OCI-LY1 (cell line): ENCODE results near the gene PARD3.

Experiments used
- H2AFZ ChIP-seq: fragments of 200-600 bp; sonication (generic), shearing (Covaris generic); 2 replicates; pipeline ENCODE4 v1.6.0; 2014; ENCODE audit warnings: antibody characterized with exemption, mild to moderate bottlenecking, low read length
- H3F3A ChIP-seq: fragments of 200-600 bp; sonication (generic), shearing (Covaris generic); 2 replicates; pipeline ENCODE4 v1.6.0; 2014; ENCODE audit warnings: mild to moderate bottlenecking, antibody characterized with exemption, low read length, moderate library complexity; ENCODE audit not compliant: insufficient read depth
- H3K27ac ChIP-seq: fragments of 200-600 bp; sonication (generic); 2 replicates; pipeline ENCODE4 v1.5.1; 2014; ENCODE audit warnings: low read length, mixed run types, mild to moderate bottlenecking, low read depth; ENCODE audit not compliant: poor library complexity, severe bottlenecking
- H3K27me3 ChIP-seq: fragments of 200-600 bp; sonication (generic); 2 replicates; pipeline ENCODE4 v1.6.0; 2014; ENCODE audit warnings: antibody characterized with exemption, mild to moderate bottlenecking, low read length, moderate library complexity; ENCODE audit not compliant: insufficient read depth
- H3K36me3 ChIP-seq: fragments of 200-600 bp; sonication (generic); 2 replicates; pipeline ENCODE4 v1.6.1; 2014; ENCODE audit warnings: mild to moderate bottlenecking, antibody characterized with exemption, low read length, moderate library complexity, mixed read lengths; ENCODE audit not compliant: insufficient read depth
- H3K4me1 ChIP-seq: fragments of 200-600 bp; sonication (generic); 2 replicates; pipeline ENCODE4 v1.5.1; 2014; ENCODE audit warnings: mild to moderate bottlenecking, low read length, moderate library complexity; ENCODE audit not compliant: insufficient read depth, severe bottlenecking
- H3K4me2 ChIP-seq: fragments of 200-600 bp; sonication (generic), shearing (Covaris generic); 2 replicates; pipeline ENCODE4 v1.6.1; 2014; ENCODE audit warnings: low read length
- H3K4me3 ChIP-seq: fragments of 200-600 bp; sonication (generic); 2 replicates; pipeline ENCODE4 v1.5.1; 2014; ENCODE audit warnings: low read length, low read depth, mild to moderate bottlenecking, mixed read lengths; ENCODE audit not compliant: poor library complexity, severe bottlenecking
- H3K79me2 ChIP-seq: fragments of 200-600 bp; shearing (Covaris generic); 2 replicates; pipeline ENCODE4 v1.6.1; 2016; ENCODE audit warnings: mixed run types, low read length, mixed read lengths; ENCODE audit not compliant: insufficient read depth
- H3K9ac ChIP-seq: fragments of 200-600 bp; sonication (generic), shearing (Covaris generic); 2 replicates; pipeline ENCODE4 v1.6.1; 2014; ENCODE audit warnings: mild to moderate bottlenecking, low read length, mixed read lengths
- H3K9me2 ChIP-seq: fragments of 200-600 bp; sonication (generic), shearing (Covaris generic); 2 replicates; pipeline ENCODE4 v1.6.1; 2014; ENCODE audit warnings: low read depth, mild to moderate bottlenecking, low read length, mixed read lengths
- H3K9me3 ChIP-seq: fragments of 200-600 bp; shearing (Covaris generic); 2 replicates; pipeline ENCODE4 v1.6.1; 2014; ENCODE audit warnings: low read length, mixed read lengths
- H4K20me1 ChIP-seq: fragments of 200-600 bp; sonication (generic), shearing (Covaris generic); 2 replicates; pipeline ENCODE4 v1.6.0; 2016; ENCODE audit warnings: mild to moderate bottlenecking, low read length; ENCODE audit not compliant: insufficient read depth
- CTCF ChIP-seq: fragments of 200-600 bp; sonication (generic), shearing (Covaris generic); IDR thresholded peaks from 2 replicates; pipeline ENCODE4 v1.5.1; 2017; ENCODE audit warnings: mild to moderate bottlenecking, antibody characterized with exemption, low read length, moderate library complexity, mixed read lengths
- EZH2 ChIP-seq: fragments of 200-600 bp; sonication (generic), shearing (Covaris generic); IDR thresholded peaks from 2 replicates; pipeline ENCODE4 v1.8.0; 2017; ENCODE audit warnings: borderline replicate concordance, mixed run types, mild to moderate bottlenecking, antibody characterized with exemption, low read length, moderate library complexity, mixed read lengths

Gene PARD3

GRCh38 chr10:34251177-34251576 lies 563.9 kb downstream of the PARD3 start:
- Histone ChIP-seq H3K4me3 (no peak overlapping the region), H3K27me3 (no peaks in the 10 kb centered on the region), H3K36me3 (no peaks in the 10 kb centered on the region), H3K9ac (no peak overlapping the region), H3K9me2 (no peaks in the 10 kb centered on the region), H3K4me2 (no peak overlapping the region), H3K27ac (no peak overlapping the region), H3F3A (no peaks in the 10 kb centered on the region), H4K20me1 (no peaks in the 10 kb centered on the region), H3K4me1 (no peaks in the 10 kb centered on the region), H3K79me2 (no peaks in the 10 kb centered on the region), H2AFZ (no peak overlapping the region), H3K9me3 (no peaks in the 10 kb centered on the region)
- TF ChIP-seq CTCF (no peak), EZH2 (no peak)

- TF ChIP-seq EZH2, result no peak
- no peak for TF ChIP-seq CTCF
Measured at GRCh38 chr10:34250722-34251121, 564.4 kb downstream of the PARD3 start.

GRCh38 chr10:34249634-34250033 lies 565.5 kb downstream of the PARD3 start:
- H3K9me3 ChIP-seq, result no peaks in the 10 kb centered on the region
- H3K27ac ChIP-seq, result no peak overlapping the region
- H3K9ac ChIP-seq, result no peak overlapping the region
- H3F3A ChIP-seq, result no peaks in the 10 kb centered on the region
- H3K4me3 ChIP-seq, result no peak overlapping the region
- no peaks in the 10 kb centered on the region for H3K4me1 ChIP-seq
- H3K79me2 ChIP-seq, result no peaks in the 10 kb centered on the region
- no peaks in the 10 kb centered on the region for H3K9me2 ChIP-seq
- H3K27me3 ChIP-seq, result no peaks in the 10 kb centered on the region
- no peaks in the 10 kb centered on the region for H3K36me3 ChIP-seq
- no peak overlapping the region for H2AFZ ChIP-seq
- H3K4me2 ChIP-seq, result no peak overlapping the region
- TF ChIP-seq EZH2, result no peak
- TF ChIP-seq CTCF, result no peak
- no peaks in the 10 kb centered on the region for H4K20me1 ChIP-seq

More at GRCh38 chr10:34250722-34251121, 564.4 kb downstream of the PARD3 start:
- no peak overlapping the region for H3K4me2 ChIP-seq
- H4K20me1 ChIP-seq, result no peaks in the 10 kb centered on the region
- no peaks in the 10 kb centered on the region for H3K27me3 ChIP-seq
- no peak overlapping the region for H3K4me3 ChIP-seq
- no peak overlapping the region for H2AFZ ChIP-seq
- H3K9me2 ChIP-seq, result no peaks in the 10 kb centered on the region
- no peaks in the 10 kb centered on the region for H3K9me3 ChIP-seq
- H3K9ac ChIP-seq, result no peak overlapping the region
- H3K36me3 ChIP-seq, result no peaks in the 10 kb centered on the region
- no peaks in the 10 kb centered on the region for H3K79me2 ChIP-seq
- H3K4me1 ChIP-seq, result no peaks in the 10 kb centered on the region
- no peak overlapping the region for H3K27ac ChIP-seq
- no peaks in the 10 kb centered on the region for H3F3A ChIP-seq
